Hematopoietic multipotent progenitor cell treated with erythropoietin and hydrocortisone succinate and interleukin-3 and kit ligand, for 17 days (in vitro differentiated cells): ENCODE measurements around the gene TFEB.

Source experiments
- DNase-seq: peaks from one replicate; pipeline ENCODE4 v3.0.0-alpha.2; 2015; ENCODE audit warnings: low spot score

The TFEB gene

GRCh38 chr6:41722969-41723529 is 12.4 kb downstream of the TFEB start:
- no peak for DNase-seq

GRCh38 chr6:41721414-41721813 is 14.0 kb downstream of the TFEB start:
- DNase-seq, result no peak

GRCh38 chr6:41720783-41721182 is 14.6 kb downstream of the TFEB start:
- DNase-seq, result no peak

- DNase-seq, result no peak
These were observed 15.2 kb downstream of the TFEB start for GRCh38 chr6:41720262-41720620.

- DNase-seq, result no peak
These were observed 15.8 kb downstream of the TFEB start for GRCh38 chr6:41719436-41720261.

- no peak for DNase-seq
These were observed 16.6 kb downstream of the TFEB start for GRCh38 chr6:41718828-41719227.

GRCh38 chr6:41717392-41717736 is 18.0 kb downstream of the TFEB start:
- DNase-seq, result no peak

- DNase-seq, result no peak
These were observed 18.7 kb downstream of the TFEB start for GRCh38 chr6:41716516-41717391.

GRCh38 chr6:41715795-41716515 is 19.5 kb downstream of the TFEB start:
- DNase-seq, result no peak

GRCh38 chr6:41714556-41715273 is 20.7 kb downstream of the TFEB start:
- DNase-seq, result no peak

- no peak for DNase-seq
These were observed 21.6 kb downstream of the TFEB start for GRCh38 chr6:41713650-41714291.

GRCh38 chr6:41713159-41713649 is 22.2 kb downstream of the TFEB start:
- DNase-seq, result no peak

- DNase-seq, result no peak
These were observed 22.7 kb downstream of the TFEB start for GRCh38 chr6:41712651-41713103.

- no peak for DNase-seq
These were observed 23.9 kb downstream of the TFEB start for GRCh38 chr6:41711323-41712038.

- no peak for DNase-seq
These were observed 26.0 kb downstream of the TFEB start for GRCh38 chr6:41709375-41709774.

GRCh38 chr6:41708856-41709255 is 26.6 kb downstream of the TFEB start:
- no peak for DNase-seq

- no peak for DNase-seq
These were observed 27.7 kb downstream of the TFEB start for GRCh38 chr6:41707565-41708200.

- DNase-seq, result no peak
These were observed 28.4 kb downstream of the TFEB start for GRCh38 chr6:41706876-41707564.
